Measurements from ENCODE around the gene CLCN7.

GRCh38 chr16:1448536-1449116 lies 26.2 kb downstream of the CLCN7 start:
- TF ChIP-seq CTCF (IDR thresholded peaks at IDR 0.05) (no peak), EP300 (IDR thresholded peaks at IDR 0.05) (no peak)

All from ovary (tissue), 3 donors.